DOHH2 (cell line): ENCODE data around the gene ITPRID2.
A peak's percentile ranks its signal among the peaks of the same experiment; 100 is the strongest.
"Not testable (repeated sequence)": the region's sequence is repeated elsewhere in the genome, so short reads cannot be mapped to it uniquely, and the experiment has no call there.

Source experiments
- H3F3A ChIP-seq: fragments of 200-600 bp; sonication (generic), shearing (Covaris generic); 2 replicates; pipeline ENCODE4 v1.6.0; 2016; ENCODE audit warnings: antibody characterized with exemption, mild to moderate bottlenecking; ENCODE audit not compliant: control insufficient read depth, insufficient read depth
- H3K27ac ChIP-seq: fragments of 200-600 bp; sonication (generic); 2 replicates; pipeline ENCODE4 v1.5.1; 2014; ENCODE audit warnings: low read depth, mild to moderate bottlenecking, low read length, moderate library complexity
- H3K27me3 ChIP-seq: fragments of 200-600 bp; sonication (generic); 2 replicates; pipeline ENCODE4 v1.6.1; 2014; ENCODE audit warnings: mild to moderate bottlenecking, low read length, mixed read lengths; ENCODE audit not compliant: control insufficient read depth
- H3K36me3 ChIP-seq: fragments of 200-600 bp; sonication (generic); 2 replicates; pipeline ENCODE4 v1.6.1; 2014; ENCODE audit warnings: mild to moderate bottlenecking, low read length, moderate library complexity, mixed read lengths; ENCODE audit not compliant: control insufficient read depth
- H3K4me1 ChIP-seq: fragments of 200-600 bp; sonication (generic); 2 replicates; pipeline ENCODE4 v1.6.1; 2014; ENCODE audit warnings: mild to moderate bottlenecking, low read length, mixed read lengths; ENCODE audit not compliant: control insufficient read depth
- H3K4me2 ChIP-seq: fragments of 200-600 bp; sonication (generic); 2 replicates; pipeline ENCODE4 v1.6.0; 2014; ENCODE audit warnings: mild to moderate bottlenecking, low read length, moderate library complexity
- H3K4me3 ChIP-seq: fragments of 200-600 bp; sonication (generic); 2 replicates; pipeline ENCODE4 v1.5.1; 2014; ENCODE audit warnings: mild to moderate bottlenecking, low read length, mixed read lengths
- H3K79me2 ChIP-seq: fragments of 200-600 bp; sonication (generic); 2 replicates; pipeline ENCODE4 v1.6.1; 2014; ENCODE audit warnings: mild to moderate bottlenecking, low read length, mixed read lengths; ENCODE audit not compliant: control insufficient read depth
- H3K9me2 ChIP-seq: fragments of 200-600 bp; sonication (generic); replicated peaks from 2 replicates; pipeline ENCODE4 v1.6.1; 2014; ENCODE audit warnings: mild to moderate bottlenecking, low read length, mixed read lengths; ENCODE audit not compliant: control insufficient read depth
- H3K9me3 ChIP-seq: fragments of 200-600 bp; sonication (generic); 2 replicates; pipeline ENCODE4 v1.6.1; 2014; ENCODE audit warnings: antibody characterized with exemption, low read length, mixed read lengths; ENCODE audit not compliant: control insufficient read depth, insufficient read depth
- H4K20me1 ChIP-seq: fragments of 200-600 bp; sonication (generic); 2 replicates; pipeline ENCODE4 v1.6.0; 2014; ENCODE audit warnings: low read depth, mild to moderate bottlenecking, antibody characterized with exemption, low read length, moderate library complexity; ENCODE audit not compliant: control insufficient read depth, insufficient read depth
- CTCF ChIP-seq: fragments of 200-600 bp; sonication (generic); IDR thresholded peaks from one replicate; pipeline ENCODE4 v1.5.1; 2014; ENCODE audit warnings: antibody characterized with exemption, mild to moderate bottlenecking, low read depth, low read length; ENCODE audit not compliant: poor library complexity, severe bottlenecking
- EZH2phosphoT487 ChIP-seq: fragments of 200-600 bp; sonication (generic); IDR thresholded peaks from 2 replicates; pipeline ENCODE4 v1.6.1; 2017; ENCODE audit warnings: borderline replicate concordance, mild to moderate bottlenecking, antibody characterized with exemption, low read length, moderate library complexity, mixed read lengths

Gene ITPRID2

GRCh38 chr2:181955010-181955409 is 63.5 kb downstream of the ITPRID2 start:
- H3K79me2 ChIP-seq: no peaks in the 10 kb centered on the region
- H3K36me3 ChIP-seq: no peaks in the 10 kb centered on the region
- no peaks in the 10 kb centered on the region for H4K20me1 ChIP-seq
- H3K4me2 ChIP-seq: peak overlapping the region; percentile 68
- H3K4me3 ChIP-seq: peak overlapping the region; percentile 72
- H3K27ac ChIP-seq: no peak overlapping the region
- no peaks in the 10 kb centered on the region for H3F3A ChIP-seq
- H3K9me3 ChIP-seq: no peaks in the 10 kb centered on the region
- no peaks in the 10 kb centered on the region for H3K9me2 ChIP-seq
- TF ChIP-seq CTCF: no peak
- TF ChIP-seq EZH2phosphoT487: no peak
- peaks cover 19% of the 10 kb centered on the region for H3K4me1 ChIP-seq
- H3K27me3 ChIP-seq: no peaks in the 10 kb centered on the region

GRCh38 chr2:181955866-181956265 is 64.3 kb downstream of the ITPRID2 start:
- not testable (repeated sequence) for H4K20me1 ChIP-seq, H3K9me3 ChIP-seq, H3K27me3 ChIP-seq, H3K9me2 ChIP-seq, H3K27ac ChIP-seq, H3F3A ChIP-seq, H3K4me2 ChIP-seq, H3K36me3 ChIP-seq, H3K79me2 ChIP-seq, H3K4me3 ChIP-seq
- peaks cover 19% of the 10 kb centered on the region for H3K4me1 ChIP-seq

- H3K4me2 ChIP-seq: no peak overlapping the region
- no peaks in the 10 kb centered on the region for H3K36me3 ChIP-seq
- no peaks in the 10 kb centered on the region for H3K79me2 ChIP-seq
- peaks cover 19% of the 10 kb centered on the region for H3K4me1 ChIP-seq
- H3K9me2 ChIP-seq: no peaks in the 10 kb centered on the region
- no peaks in the 10 kb centered on the region for H3K27me3 ChIP-seq
- H3K27ac ChIP-seq: no peak overlapping the region
- no peaks in the 10 kb centered on the region for H4K20me1 ChIP-seq
- no peak overlapping the region for H3K4me3 ChIP-seq
- no peaks in the 10 kb centered on the region for H3K9me3 ChIP-seq
- TF ChIP-seq EZH2phosphoT487 (no peak), CTCF (no peak)
- H3F3A ChIP-seq: no peaks in the 10 kb centered on the region
Observed at GRCh38 chr2:181957668-181958067, 66.1 kb downstream of the ITPRID2 start.

- H3K27ac ChIP-seq: no peak overlapping the region
- H3K36me3 ChIP-seq: no peaks in the 10 kb centered on the region
- no peaks in the 10 kb centered on the region for H3K9me3 ChIP-seq
- H3K4me1 ChIP-seq: peaks cover 15% of the 10 kb centered on the region
- no peaks in the 10 kb centered on the region for H3K79me2 ChIP-seq
- no peaks in the 10 kb centered on the region for H3K27me3 ChIP-seq
- H3K4me3 ChIP-seq: no peak overlapping the region
- no peak for TF ChIP-seq CTCF
- no peaks in the 10 kb centered on the region for H3K9me2 ChIP-seq
- no peaks in the 10 kb centered on the region for H4K20me1 ChIP-seq
- no peaks in the 10 kb centered on the region for H3F3A ChIP-seq
- no peak overlapping the region for H3K4me2 ChIP-seq
Observed at GRCh38 chr2:181958726-181959125, 67.2 kb downstream of the ITPRID2 start.
